Effector memory CD4-positive, alpha-beta T cell (primary cell): ENCODE results near the gene PPP2R3B.

Experiments used
- DNase-seq, 3 donors: peaks; one replicate each; pipeline ENCODE4 v3.0.0-alpha.2; 2020
- H3K27ac ChIP-seq: 2 replicates; pipeline ENCODE4 v1.7.0; 2013; ENCODE audit warnings: mild to moderate bottlenecking, low read length, moderate library complexity; ENCODE audit not compliant: insufficient read depth, poor library complexity, severe bottlenecking
- H3K27me3 ChIP-seq: replicated peaks from 2 replicates; pipeline ENCODE4 v1.7.0; 2013; ENCODE audit warnings: mild to moderate bottlenecking, low read length; ENCODE audit not compliant: insufficient read depth, control insufficient read depth, poor library complexity, severe bottlenecking
- H3K36me3 ChIP-seq: 2 replicates; pipeline ENCODE4 v1.7.0; 2013; ENCODE audit warnings: mild to moderate bottlenecking, low read length, moderate library complexity; ENCODE audit not compliant: control insufficient read depth, insufficient read depth
- H3K4me1 ChIP-seq: 2 replicates; pipeline ENCODE4 v1.7.0; 2013; ENCODE audit warnings: low read length, mild to moderate bottlenecking; ENCODE audit not compliant: control insufficient read depth, insufficient read depth, poor library complexity, severe bottlenecking
- H3K4me3 ChIP-seq: 2 replicates; pipeline ENCODE4 v1.7.0; 2013; ENCODE audit warnings: low read length, low read depth, mild to moderate bottlenecking; ENCODE audit not compliant: insufficient read depth, poor library complexity, severe bottlenecking
- H3K9me3 ChIP-seq: 2 replicates; pipeline ENCODE4 v1.7.0; 2013; ENCODE audit warnings: mild to moderate bottlenecking, low read length, moderate library complexity; ENCODE audit not compliant: control insufficient read depth

The PPP2R3B gene

GRCh38 chrX:362351-362750 is 24.4 kb downstream of the PPP2R3B start:
- no peak overlapping the region for H3K4me3 ChIP-seq
- H3K4me1 ChIP-seq = no peaks in the 10 kb centered on the region
- peaks cover 20% of the 10 kb centered on the region for H3K36me3 ChIP-seq
- H3K9me3 ChIP-seq = peaks cover 13% of the 10 kb centered on the region
- H3K27me3 ChIP-seq = no peaks in the 10 kb centered on the region
- no peak overlapping the region for H3K27ac ChIP-seq
- no peak for DNase-seq

- no peak for DNase-seq
- Histone ChIP-seq H3K27me3 (no peaks in the 10 kb centered on the region), H3K9me3 (peaks cover 13% of the 10 kb centered on the region), H3K27ac (no peak overlapping the region), H3K4me1 (no peaks in the 10 kb centered on the region), H3K36me3 (peaks cover 20% of the 10 kb centered on the region), H3K4me3 (no peak overlapping the region)
Observed at GRCh38 chrX:361231-362145, 25.2 kb downstream of the PPP2R3B start.

GRCh38 chrX:360496-361150 is 26.1 kb downstream of the PPP2R3B start:
- Histone ChIP-seq H3K27ac (no peak overlapping the region), H3K4me1 (no peaks in the 10 kb centered on the region), H3K36me3 (peaks cover 20% of the 10 kb centered on the region), H3K9me3 (peaks cover 13% of the 10 kb centered on the region), H3K4me3 (no peak overlapping the region), H3K27me3 (no peaks in the 10 kb centered on the region)
- no peak for DNase-seq

GRCh38 chrX:358651-359143 is 28.0 kb downstream of the PPP2R3B start:
- peaks cover 20% of the 10 kb centered on the region for H3K36me3 ChIP-seq
- no peaks in the 10 kb centered on the region for H3K27me3 ChIP-seq
- H3K27ac ChIP-seq = no peak overlapping the region
- no peak overlapping the region for H3K4me3 ChIP-seq
- H3K4me1 ChIP-seq = no peaks in the 10 kb centered on the region
- DNase-seq = no peak
- H3K9me3 ChIP-seq = peaks cover 13% of the 10 kb centered on the region

- Histone ChIP-seq H3K36me3 (peaks cover 20% of the 10 kb centered on the region), H3K4me1 (no peaks in the 10 kb centered on the region), H3K27me3 (no peaks in the 10 kb centered on the region), H3K9me3 (peaks cover 13% of the 10 kb centered on the region), H3K27ac (no peak overlapping the region), H3K4me3 (no peak overlapping the region)
- DNase-seq = peak in 1 of 3 donors; percentile 11
Observed at GRCh38 chrX:357693-358471, 28.8 kb downstream of the PPP2R3B start.

- Histone ChIP-seq H3K27me3 (no peaks in the 10 kb centered on the region), H3K27ac (no peak overlapping the region), H3K9me3 (peaks cover 13% of the 10 kb centered on the region), H3K4me1 (no peaks in the 10 kb centered on the region), H3K4me3 (no peak overlapping the region), H3K36me3 (peaks cover 20% of the 10 kb centered on the region)
- no peak for DNase-seq
Observed at GRCh38 chrX:357035-357692, 29.5 kb downstream of the PPP2R3B start.

- Histone ChIP-seq H3K27ac (no peak overlapping the region), H3K36me3 (peaks cover 20% of the 10 kb centered on the region), H3K4me3 (no peak overlapping the region), H3K4me1 (no peaks in the 10 kb centered on the region), H3K27me3 (no peaks in the 10 kb centered on the region), H3K9me3 (peaks cover 13% of the 10 kb centered on the region)
- DNase-seq = no peak
Observed at GRCh38 chrX:356385-357034, 30.2 kb downstream of the PPP2R3B start.

GRCh38 chrX:355329-356050 is 31.2 kb downstream of the PPP2R3B start:
- Histone ChIP-seq H3K4me3 (no peak overlapping the region), H3K36me3 (peaks cover 11% of the 10 kb centered on the region), H3K4me1 (no peaks in the 10 kb centered on the region), H3K27me3 (no peaks in the 10 kb centered on the region), H3K9me3 (peaks cover 10% of the 10 kb centered on the region), H3K27ac (no peak overlapping the region)
- DNase-seq = no peak
